Measurements from ENCODE around the gene CCN5.
"Not testable (repeated sequence)": the region's sequence is repeated elsewhere in the genome, so short reads cannot be mapped to it uniquely, and the experiment has no call there.

The CCN5 gene

GRCh38 chr20:44695295-44695673 lies 19.9 kb upstream of the CCN5 start:
- no peak for DNase-seq

- DNase-seq, result no peak
These were observed 19.4 kb upstream of the CCN5 start for GRCh38 chr20:44695674-44696300.

- DNase-seq, result no peak
These were observed 18.9 kb upstream of the CCN5 start for GRCh38 chr20:44696315-44696714.

- DNase-seq, result not testable (repeated sequence)
These were observed 18.1 kb upstream of the CCN5 start for GRCh38 chr20:44697041-44697440.

GRCh38 chr20:44698351-44698750 lies 16.8 kb upstream of the CCN5 start:
- DNase-seq, result no peak

- no peak for DNase-seq
These were observed 14.9 kb upstream of the CCN5 start for GRCh38 chr20:44700306-44700705.

GRCh38 chr20:44701118-44701857 lies 13.9 kb upstream of the CCN5 start:
- DNase-seq, result no peak

- no peak for DNase-seq
These were observed 13.3 kb upstream of the CCN5 start for GRCh38 chr20:44701858-44702256.

- DNase-seq, result no peak
These were observed 12.4 kb upstream of the CCN5 start for GRCh38 chr20:44702776-44703175.

- DNase-seq, result no peak
These were observed 11.8 kb upstream of the CCN5 start for GRCh38 chr20:44703183-44703925.

- DNase-seq, result no peak
These were observed 11.1 kb upstream of the CCN5 start for GRCh38 chr20:44703956-44704488.

GRCh38 chr20:44704551-44704971 lies 10.6 kb upstream of the CCN5 start:
- no peak for DNase-seq

GRCh38 chr20:44705364-44706094 lies 9.6 kb upstream of the CCN5 start:
- no peak for DNase-seq

- DNase-seq, result no peak
These were observed 8.7 kb upstream of the CCN5 start for GRCh38 chr20:44706301-44707017.

GRCh38 chr20:44707018-44707579 lies 8.1 kb upstream of the CCN5 start:
- DNase-seq, result no peak

- no peak for DNase-seq
These were observed 5.8 kb upstream of the CCN5 start for GRCh38 chr20:44709380-44709779.

- DNase-seq, result no peak
These were observed 5.4 kb upstream of the CCN5 start for GRCh38 chr20:44709797-44710196.

GRCh38 chr20:44711237-44711636 lies 3.9 kb upstream of the CCN5 start:
- DNase-seq, result no peak

- no peak for DNase-seq
These were observed 968 bp upstream of the CCN5 start for GRCh38 chr20:44714102-44714700.

GRCh38 chr20:44715499-44716308 lies 535 bp downstream of the CCN5 start:
- no peak for DNase-seq

Measured in GDM1 (cell line).